Measurements from ENCODE around the gene HORMAD2.

- TF ChIP-seq ZFP3 (CRISPR knock-in tag; IDR thresholded peaks at IDR 0.05) (no peak), ZNF70 (CRISPR knock-in tag; IDR thresholded peaks at IDR 0.05) (no peak), TOX (CRISPR knock-in tag; IDR thresholded peaks at IDR 0.05; ENCODE audit: borderline replicate concordance) (no peak), CREB5 (CRISPR knock-in tag; IDR thresholded peaks at IDR 0.05; ENCODE audit: low read depth) (no peak), OSR1 (CRISPR knock-in tag; IDR thresholded peaks at IDR 0.05) (no peak), RARB (CRISPR knock-in tag; IDR thresholded peaks at IDR 0.05) (no peak), ZC3H10 (CRISPR knock-in tag; IDR thresholded peaks at IDR 0.05) (no peak), POU6F1 (CRISPR knock-in tag; IDR thresholded peaks at IDR 0.05; ENCODE audit: borderline replicate concordance, low read depth) (no peak), ZFP30 (CRISPR knock-in tag; IDR thresholded peaks at IDR 0.05) (no peak)
These were observed 14.5 kb downstream of the HORMAD2 start for GRCh38 chr22:30094804-30095203.
